BE2C (cell line): ENCODE data around the gene MTX2.

Experiments used
- DNase-seq: peaks from one replicate; pipeline ENCODE4 v3.0.0-alpha.2; 2020
- H3K27me3 ChIP-seq: fragments of 250-450 bp; sonication (Bioruptor Pico); 2 replicates; pipeline ENCODE4 v1.5.1; 2020; ENCODE audit warnings: mild to moderate bottlenecking
- H3K36me3 ChIP-seq: fragments of 250-450 bp; sonication (Bioruptor Pico); 2 replicates; pipeline ENCODE4 v1.5.1; 2020; ENCODE audit warnings: mild to moderate bottlenecking
- H3K4me1 ChIP-seq: fragments of 250-450 bp; sonication (Bioruptor Pico); 2 replicates; pipeline ENCODE4 v1.5.1; 2020
- H3K4me3 ChIP-seq: 2 replicates; pipeline ENCODE4 v1.5.1; 2011; ENCODE audit warnings: low read depth, low read length
- H3K9me3 ChIP-seq: fragments of 250-450 bp; sonication (Bioruptor Pico); 2 replicates; pipeline ENCODE4 v1.5.1; 2020
- CTCF ChIP-seq: IDR thresholded peaks from 2 replicates; pipeline ENCODE4 v1.5.1; 2012; ENCODE audit warnings: mild to moderate bottlenecking, low read depth, low read length

MTX2 gene

GRCh38 chr2:176261136-176261535 lies 8.1 kb upstream of the MTX2 start:
- no peaks in the 10 kb centered on the region for H3K36me3 ChIP-seq
- H3K4me3 ChIP-seq, result no peak overlapping the region
- no peak for DNase-seq
- H3K27me3 ChIP-seq, result no peaks in the 10 kb centered on the region
- no peak for TF ChIP-seq CTCF
- H3K4me1 ChIP-seq, result no peaks in the 10 kb centered on the region
- H3K9me3 ChIP-seq, result no peaks in the 10 kb centered on the region

GRCh38 chr2:176268976-176269318 lies 295 bp upstream of the MTX2 start:
- Histone ChIP-seq H3K36me3 (no peaks in the 10 kb centered on the region), H3K4me3 (peak overlapping the region; percentile 86), H3K4me1 (no peaks in the 10 kb centered on the region), H3K27me3 (no peaks in the 10 kb centered on the region), H3K9me3 (no peaks in the 10 kb centered on the region)
- no peak for TF ChIP-seq CTCF
- no peak for DNase-seq

GRCh38 chr2:176270100-176270750 lies 983 bp downstream of the MTX2 start:
- DNase-seq, result no peak
- Histone ChIP-seq H3K27me3 (no peaks in the 10 kb centered on the region), H3K4me3 (peak overlapping the region; percentile 86), H3K4me1 (no peaks in the 10 kb centered on the region), H3K9me3 (no peaks in the 10 kb centered on the region), H3K36me3 (no peaks in the 10 kb centered on the region)
- no peak for TF ChIP-seq CTCF

DNA sequence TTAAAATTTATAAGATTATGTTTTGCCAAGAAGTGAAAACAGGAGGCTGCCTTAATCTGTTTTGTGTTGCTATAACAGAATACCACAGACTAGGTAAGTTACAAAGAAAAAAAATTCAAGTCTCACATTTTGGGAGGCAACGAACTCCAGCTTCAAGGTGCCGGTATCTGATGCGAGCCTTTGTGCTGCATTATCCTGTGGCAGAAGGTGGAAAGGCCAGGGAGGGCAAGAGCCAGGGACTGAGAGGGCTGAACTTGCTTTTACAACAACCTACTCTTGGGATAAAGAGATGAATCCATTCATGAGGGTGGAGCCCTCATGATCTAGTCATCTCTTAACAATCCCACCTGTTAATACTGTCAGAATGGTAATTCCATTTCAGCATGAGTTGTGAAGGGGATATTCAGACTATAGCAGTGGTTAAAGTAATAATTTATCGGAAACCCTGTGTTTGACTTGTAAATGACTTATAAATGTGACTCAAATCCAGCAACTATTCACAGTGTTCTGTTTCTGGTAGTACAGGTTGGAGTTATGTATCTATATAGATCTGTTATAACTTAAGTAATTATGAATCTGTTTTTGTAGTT lies 3.7 kb downstream of the MTX2 start:
- Histone ChIP-seq H3K9me3 (no peaks in the 10 kb centered on the region), H3K27me3 (no peaks in the 10 kb centered on the region), H3K4me3 (no peak overlapping the region), H3K36me3 (no peaks in the 10 kb centered on the region), H3K4me1 (no peaks in the 10 kb centered on the region)
- no peak for DNase-seq
- no peak for TF ChIP-seq CTCF

DNA sequence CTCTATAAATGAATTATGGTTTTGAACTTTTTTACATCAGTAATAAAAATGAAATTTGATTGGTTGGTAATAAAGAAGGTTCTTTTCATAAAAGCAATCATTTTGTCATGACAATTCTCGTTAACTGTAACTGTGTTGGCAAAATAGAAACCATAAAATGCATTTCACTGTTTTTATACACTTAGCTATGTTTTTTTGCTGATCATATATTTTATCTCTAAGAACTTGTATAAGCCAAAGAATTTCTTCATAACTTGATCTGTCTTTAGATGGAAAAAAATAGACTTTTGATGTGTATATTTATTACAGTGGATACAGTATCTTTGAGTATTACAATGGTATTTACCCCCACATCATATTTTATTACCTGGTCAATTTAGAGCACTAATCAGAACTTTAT lies 9.7 kb downstream of the MTX2 start:
- no peak for DNase-seq
- no peaks in the 10 kb centered on the region for H3K9me3 ChIP-seq

More for the DNA sequence above, 9.7 kb downstream of the MTX2 start:
- Histone ChIP-seq H3K27me3 (no peaks in the 10 kb centered on the region), H3K36me3 (no peaks in the 10 kb centered on the region), H3K4me3 (no peak overlapping the region), H3K4me1 (0 out of 2 replicates have a peak, but pooled peaks cover 3% of the 10 kb centered on the region)
- no peak for TF ChIP-seq CTCF
